HepG2 (cell line): ENCODE results near the gene EIF3M. TPM values are rescaled to one million over a fixed set of nuclear protein-coding genes. Genes with fewer than 3 reads are reported as not detected.

ENCODE experiments used
- AHR ChIP-seq: IDR thresholded peaks from 2 replicates; pipeline ENCODE4 v1.6.1; 2018; ENCODE audit warnings: missing genetic modification reagents, missing compliant biosample characterization
- ARID2 ChIP-seq: sonication (generic); formaldehyde crosslinking; IDR thresholded peaks from 2 replicates; pipeline ENCODE4 v1.8.1; 2022; ENCODE audit warnings: mild to moderate bottlenecking, missing genetic modification reagents, borderline replicate concordance
- CAMTA2 ChIP-seq: sonication (generic); formaldehyde crosslinking; IDR thresholded peaks from 2 replicates; pipeline ENCODE4 v1.4.0; 2020; ENCODE audit warnings: mild to moderate bottlenecking, missing genetic modification reagents, borderline replicate concordance
- EED ChIP-seq: sonication (generic); formaldehyde crosslinking; IDR thresholded peaks from 2 replicates; pipeline ENCODE4 v1.5.0; 2020; ENCODE audit warnings: mild to moderate bottlenecking, missing genetic modification reagents
- GABPB1 ChIP-seq: IDR thresholded peaks from 2 replicates; pipeline ENCODE4 v1.6.1; 2016; ENCODE audit warnings: mild to moderate bottlenecking, missing genetic modification reagents, moderate library complexity, missing compliant biosample characterization
- GATA4 ChIP-seq: sonication (generic); IDR thresholded peaks from 2 replicates; pipeline ENCODE4 v1.6.1; 2016; ENCODE audit warnings: antibody characterized with exemption, low read depth, borderline replicate concordance
- HCFC1 ChIP-seq: fragments of 150-350 bp; IDR thresholded peaks from 2 replicates; pipeline ENCODE4 v1.6.1; 2014; ENCODE audit warnings: low read depth, low read length
- HINFP ChIP-seq: sonication (generic); formaldehyde crosslinking; IDR thresholded peaks from 2 replicates; pipeline ENCODE4 v1.4.0; 2020; ENCODE audit warnings: low read depth, mild to moderate bottlenecking, missing genetic modification reagents
- IRF9 ChIP-seq: sonication (generic); formaldehyde crosslinking; IDR thresholded peaks from 2 replicates; pipeline ENCODE4 v1.8.0; 2022; ENCODE audit warnings: missing genetic modification reagents, mild to moderate bottlenecking, borderline replicate concordance
- PAXIP1 ChIP-seq: sonication (generic); formaldehyde crosslinking; conservative IDR thresholded peaks from 2 replicates; pipeline ENCODE4 v1.4.0; 2020; ENCODE audit warnings: mild to moderate bottlenecking, missing genetic modification reagents, moderate library complexity
- RELA ChIP-seq: sonication (generic); formaldehyde crosslinking; IDR thresholded peaks from 2 replicates; pipeline ENCODE4 v1.4.0; 2020; ENCODE audit warnings: missing genetic modification reagents
- SIX4 ChIP-seq: sonication (generic); formaldehyde crosslinking; IDR thresholded peaks from 2 replicates; pipeline ENCODE4 v1.4.0; 2020; ENCODE audit warnings: missing genetic modification reagents
- SNAI1 ChIP-seq: sonication (generic); formaldehyde crosslinking; IDR thresholded peaks from 2 replicates; pipeline ENCODE4 v1.5.0; 2020; ENCODE audit warnings: mild to moderate bottlenecking, missing genetic modification reagents, borderline replicate concordance
- SPEN ChIP-seq: sonication (generic); formaldehyde crosslinking; IDR thresholded peaks from 2 replicates; pipeline ENCODE4 v1.5.1; 2020; ENCODE audit warnings: low read depth, mild to moderate bottlenecking, missing genetic modification reagents
- TSC22D2 ChIP-seq: sonication (generic); formaldehyde crosslinking; IDR thresholded peaks from 2 replicates; pipeline ENCODE4 v1.5.1; 2020; ENCODE audit warnings: missing genetic modification reagents, mild to moderate bottlenecking, borderline replicate concordance
- ZFP1 ChIP-seq: IDR thresholded peaks from 2 replicates; pipeline ENCODE4 v1.6.1; 2016
- ZNF235 ChIP-seq: sonication (generic); formaldehyde crosslinking; IDR thresholded peaks from 2 replicates; pipeline ENCODE4 v1.8.1; 2023; ENCODE audit warnings: mild to moderate bottlenecking, missing genetic modification reagents, borderline replicate concordance
- ZNF24 ChIP-seq: fragments of 450-650 bp; IDR thresholded peaks from 2 replicates; pipeline ENCODE4 v1.6.1; 2017; ENCODE audit warnings: antibody characterized with exemption, mild to moderate bottlenecking
- ZNF773 ChIP-seq: sonication (generic); formaldehyde crosslinking; IDR thresholded peaks from 2 replicates; pipeline ENCODE4 v1.4.0; 2020; ENCODE audit warnings: missing genetic modification reagents, borderline replicate concordance
- polyA plus RNA-seq, 8 experiments: library from polyadenylated mRNA; depleted of rRNA in 3 of 8; stranded (reverse) in 7 of 8; unstranded in 1 of 8; fragments of >200 nt; fragmentation: Illumina TruSeq in 4 of 8; extraction: Trizol in 4 of 8; gene quantifications; 2 replicates each; pipeline versions ENCODE4 v1.2.1 to v1.2.3, GENCODE V29; 2011 to 2016; ENCODE audit warnings: low read depth in 4 of 8, missing spikeins in 1 of 8, mixed read lengths in 1 of 8; ENCODE audit not compliant: insufficient read depth in 1 of 8
- total RNA-seq, 5 experiments: library from RNA; depleted of rRNA; stranded (reverse); fragments of >200 nt; fragmentation: Illumina TruSeq; extraction: Trizol; gene quantifications; 2 replicates each; pipeline ENCODE4 v1.2.3, GENCODE V29; 2016; ENCODE audit warnings: low read depth in 1 of 5
- TF ChIP-seq, protein P1 (sequence below): sonication (generic); formaldehyde crosslinking; IDR thresholded peaks from 2 replicates; pipeline ENCODE4 v1.5.0; 2020; ENCODE audit warnings: missing genetic modification reagents, mild to moderate bottlenecking, borderline replicate concordance
- TF ChIP-seq, protein P2 (sequence below): sonication (generic); formaldehyde crosslinking; IDR thresholded peaks from 2 replicates; pipeline ENCODE4 v1.4.0; 2020; ENCODE audit warnings: missing genetic modification reagents

EIF3M gene
- total and polyA plus RNA-seq, 2 of the 13 experiments (the other 11 are each of a cell fraction or from before 2014, with no cell fraction given), result 279 to 389 TPM

DNA sequence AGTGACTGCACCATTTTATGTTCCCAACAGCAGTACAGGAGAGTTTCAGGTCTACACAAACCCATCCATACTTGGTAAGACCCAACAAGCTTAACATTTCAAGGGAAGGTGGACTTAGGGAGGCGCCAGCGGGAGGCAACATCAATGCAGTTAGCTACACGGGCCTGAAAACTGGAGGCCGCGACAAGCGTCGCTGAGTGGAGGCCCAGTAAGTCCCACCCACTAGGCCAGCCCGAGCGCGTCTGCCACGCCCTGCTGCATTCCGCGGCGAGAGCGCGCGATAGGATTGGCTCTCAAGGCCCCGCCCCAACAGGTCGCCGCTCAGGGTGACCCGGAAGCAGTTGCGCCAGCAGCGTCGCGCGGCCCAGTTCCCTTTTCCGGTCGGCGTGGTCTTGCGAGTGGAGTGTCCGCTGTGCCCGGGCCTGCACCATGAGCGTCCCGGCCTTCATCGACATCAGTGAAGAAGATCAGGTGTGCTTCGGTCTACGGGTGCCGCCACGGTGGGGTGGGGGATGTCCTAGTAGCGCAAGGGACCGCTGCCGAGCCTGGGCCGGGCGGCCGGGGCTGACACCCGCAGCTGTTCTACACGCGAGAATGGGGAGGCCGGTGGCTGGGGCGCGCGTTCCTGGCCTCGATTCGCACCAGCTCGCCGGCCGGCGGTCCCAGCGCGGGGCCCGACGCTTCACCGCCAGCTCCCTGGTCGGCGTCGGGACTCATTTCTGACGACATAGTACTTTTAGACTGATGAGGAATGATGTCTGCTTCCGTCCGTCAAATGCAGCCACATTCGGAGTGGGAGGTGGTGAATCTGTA lies at the start of gene EIF3M (continued):
- TF ChIP-seq HCFC1, result peak; percentile 65
- TF ChIP-seq CAMTA2, result no peak
- TF ChIP-seq ZFP1 (CRISPR knock-in tag), result 0 out of 2 replicates have a peak, but pooled peaks have one; percentile 22
- peak; percentile 80; the same call in 1 of the 2 replicates for TF ChIP-seq ARID2 (CRISPR knock-in tag)
- TF ChIP-seq IRF9, result peak; percentile 97
- peak; percentile 83; the same call in 1 of the 2 replicates for TF ChIP-seq ZNF773 (CRISPR knock-in tag)
- TF ChIP-seq, protein P1, sequence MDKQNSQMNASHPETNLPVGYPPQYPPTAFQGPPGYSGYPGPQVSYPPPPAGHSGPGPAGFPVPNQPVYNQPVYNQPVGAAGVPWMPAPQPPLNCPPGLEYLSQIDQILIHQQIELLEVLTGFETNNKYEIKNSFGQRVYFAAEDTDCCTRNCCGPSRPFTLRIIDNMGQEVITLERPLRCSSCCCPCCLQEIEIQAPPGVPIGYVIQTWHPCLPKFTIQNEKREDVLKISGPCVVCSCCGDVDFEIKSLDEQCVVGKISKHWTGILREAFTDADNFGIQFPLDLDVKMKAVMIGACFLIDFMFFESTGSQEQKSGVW (CRISPR knock-in tag), result 0 out of 2 replicates have a peak, but pooled peaks have one; percentile 76
- TF ChIP-seq SIX4 (CRISPR knock-in tag), result 0 out of 2 replicates have a peak, but pooled peaks have one; percentile 28
- no peak for TF ChIP-seq ZNF235
- no peak for TF ChIP-seq PAXIP1
- TF ChIP-seq, protein P2, sequence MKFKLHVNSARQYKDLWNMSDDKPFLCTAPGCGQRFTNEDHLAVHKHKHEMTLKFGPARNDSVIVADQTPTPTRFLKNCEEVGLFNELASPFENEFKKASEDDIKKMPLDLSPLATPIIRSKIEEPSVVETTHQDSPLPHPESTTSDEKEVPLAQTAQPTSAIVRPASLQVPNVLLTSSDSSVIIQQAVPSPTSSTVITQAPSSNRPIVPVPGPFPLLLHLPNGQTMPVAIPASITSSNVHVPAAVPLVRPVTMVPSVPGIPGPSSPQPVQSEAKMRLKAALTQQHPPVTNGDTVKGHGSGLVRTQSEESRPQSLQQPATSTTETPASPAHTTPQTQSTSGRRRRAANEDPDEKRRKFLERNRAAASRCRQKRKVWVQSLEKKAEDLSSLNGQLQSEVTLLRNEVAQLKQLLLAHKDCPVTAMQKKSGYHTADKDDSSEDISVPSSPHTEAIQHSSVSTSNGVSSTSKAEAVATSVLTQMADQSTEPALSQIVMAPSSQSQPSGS (CRISPR knock-in tag), result peak; percentile 72
- peak; percentile 97 for TF ChIP-seq SPEN
- peak; percentile 100 for TF ChIP-seq GABPB1 (CRISPR knock-in tag)
- TF ChIP-seq ZNF24, result no peak
- peak; percentile 76; the same call in 1 of the 2 replicates for TF ChIP-seq AHR
- TF ChIP-seq HINFP (CRISPR knock-in tag), result no peak
- peak; percentile 96 for TF ChIP-seq EED (CRISPR knock-in tag)
- TF ChIP-seq TSC22D2, result no peak
- TF ChIP-seq SNAI1, result no peak
- TF ChIP-seq GATA4, result no peak
- TF ChIP-seq RELA (CRISPR knock-in tag), result no peak
